Measurements from ENCODE around the gene AKAP9. TPM values are rescaled to one million over a fixed set of nuclear protein-coding genes. Genes with fewer than 3 reads are reported as not detected.

Gene AKAP9
- total and polyA plus RNA-seq, 9 of the 15 experiments (the other 6 are each of a cell fraction or from before 2014, with no cell fraction given), result 25.5 to 80.9 (median 46.3) TPM

DNA sequence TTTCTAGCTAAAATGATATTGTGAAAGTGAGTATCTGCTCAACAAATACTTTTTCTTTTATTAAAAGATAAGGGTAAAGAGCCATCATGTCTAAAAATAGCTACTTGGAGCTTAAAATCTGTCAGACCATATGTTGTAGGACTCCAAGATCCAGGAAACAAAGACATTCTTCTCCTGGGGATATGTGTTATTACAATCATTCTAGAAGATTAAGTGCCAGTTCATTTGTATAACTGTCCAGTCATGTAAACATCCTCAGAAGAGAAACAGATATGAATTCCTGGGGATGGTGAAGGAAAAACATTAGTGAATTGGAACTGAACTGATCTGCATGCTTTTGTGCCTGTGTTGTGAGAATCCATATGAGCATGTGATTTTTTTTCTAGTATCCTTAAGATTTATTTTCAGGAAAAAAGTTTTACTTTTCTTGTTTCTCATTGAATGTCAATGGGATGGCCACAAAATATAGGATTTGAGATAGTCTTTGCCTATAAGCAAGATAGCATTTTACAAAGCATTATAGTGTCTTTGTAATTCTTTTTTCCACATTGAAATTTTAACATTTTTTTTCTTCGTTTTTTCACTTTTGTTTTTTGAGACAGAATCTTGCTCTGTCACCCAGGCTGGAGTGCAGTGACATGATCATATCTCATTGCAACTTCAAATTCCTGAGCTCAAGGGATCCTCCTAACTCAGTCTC lies 45.7 kb upstream of the AKAP9 start (continued):
- TF ChIP-seq TAF1 (IDR thresholded peaks at IDR 0.05; ENCODE audit: control insufficient read depth, extremely low read depth, insufficient read depth, low read length, severe bottlenecking) (no peak), ZFP1 (CRISPR knock-in tag; IDR thresholded peaks at IDR 0.05) (no peak), MEIS2 (IDR thresholded peaks at IDR 0.05; ENCODE audit: partially characterized antibody) (peak; percentile 76), KLF10 (CRISPR knock-in tag; IDR thresholded peaks at IDR 0.05) (no peak), ZNF586 (CRISPR knock-in tag; conservative IDR thresholded peaks at IDR 0.05) (no peak), TCF3 (CRISPR knock-in tag; IDR thresholded peaks at IDR 0.05) (peak; percentile 51)
- TF ChIP-seq, protein P1, sequence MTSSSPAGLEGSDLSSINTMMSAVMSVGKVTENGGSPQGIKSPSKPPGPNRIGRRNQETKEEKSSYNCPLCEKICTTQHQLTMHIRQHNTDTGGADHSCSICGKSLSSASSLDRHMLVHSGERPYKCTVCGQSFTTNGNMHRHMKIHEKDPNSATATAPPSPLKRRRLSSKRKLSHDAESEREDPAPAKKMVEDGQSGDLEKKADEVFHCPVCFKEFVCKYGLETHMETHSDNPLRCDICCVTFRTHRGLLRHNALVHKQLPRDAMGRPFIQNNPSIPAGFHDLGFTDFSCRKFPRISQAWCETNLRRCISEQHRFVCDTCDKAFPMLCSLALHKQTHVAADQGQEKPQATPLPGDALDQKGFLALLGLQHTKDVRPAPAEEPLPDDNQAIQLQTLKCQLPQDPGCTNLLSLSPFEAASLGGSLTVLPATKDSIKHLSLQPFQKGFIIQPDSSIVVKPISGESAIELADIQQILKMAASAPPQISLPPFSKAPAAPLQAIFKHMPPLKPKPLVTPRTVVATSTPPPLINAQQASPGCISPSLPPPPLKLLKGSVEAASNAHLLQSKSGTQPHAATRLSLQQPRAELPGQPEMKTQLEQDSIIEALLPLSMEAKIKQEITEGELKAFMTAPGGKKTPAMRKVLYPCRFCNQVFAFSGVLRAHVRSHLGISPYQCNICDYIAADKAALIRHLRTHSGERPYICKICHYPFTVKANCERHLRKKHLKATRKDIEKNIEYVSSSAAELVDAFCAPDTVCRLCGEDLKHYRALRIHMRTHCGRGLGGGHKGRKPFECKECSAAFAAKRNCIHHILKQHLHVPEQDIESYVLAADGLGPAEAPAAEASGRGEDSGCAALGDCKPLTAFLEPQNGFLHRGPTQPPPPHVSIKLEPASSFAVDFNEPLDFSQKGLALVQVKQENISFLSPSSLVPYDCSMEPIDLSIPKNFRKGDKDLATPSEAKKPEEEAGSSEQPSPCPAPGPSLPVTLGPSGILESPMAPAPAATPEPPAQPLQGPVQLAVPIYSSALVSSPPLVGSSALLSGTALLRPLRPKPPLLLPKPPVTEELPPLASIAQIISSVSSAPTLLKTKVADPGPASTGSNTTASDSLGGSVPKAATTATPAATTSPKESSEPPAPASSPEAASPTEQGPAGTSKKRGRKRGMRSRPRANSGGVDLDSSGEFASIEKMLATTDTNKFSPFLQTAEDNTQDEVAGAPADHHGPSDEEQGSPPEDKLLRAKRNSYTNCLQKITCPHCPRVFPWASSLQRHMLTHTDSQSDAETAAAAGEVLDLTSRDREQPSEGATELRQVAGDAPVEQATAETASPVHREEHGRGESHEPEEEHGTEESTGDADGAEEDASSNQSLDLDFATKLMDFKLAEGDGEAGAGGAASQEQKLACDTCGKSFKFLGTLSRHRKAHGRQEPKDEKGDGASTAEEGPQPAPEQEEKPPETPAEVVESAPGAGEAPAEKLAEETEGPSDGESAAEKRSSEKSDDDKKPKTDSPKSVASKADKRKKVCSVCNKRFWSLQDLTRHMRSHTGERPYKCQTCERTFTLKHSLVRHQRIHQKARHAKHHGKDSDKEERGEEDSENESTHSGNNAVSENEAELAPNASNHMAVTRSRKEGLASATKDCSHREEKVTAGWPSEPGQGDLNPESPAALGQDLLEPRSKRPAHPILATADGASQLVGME (CRISPR knock-in tag; IDR thresholded peaks at IDR 0.05), result no peak
- TF ChIP-seq, protein P2, sequence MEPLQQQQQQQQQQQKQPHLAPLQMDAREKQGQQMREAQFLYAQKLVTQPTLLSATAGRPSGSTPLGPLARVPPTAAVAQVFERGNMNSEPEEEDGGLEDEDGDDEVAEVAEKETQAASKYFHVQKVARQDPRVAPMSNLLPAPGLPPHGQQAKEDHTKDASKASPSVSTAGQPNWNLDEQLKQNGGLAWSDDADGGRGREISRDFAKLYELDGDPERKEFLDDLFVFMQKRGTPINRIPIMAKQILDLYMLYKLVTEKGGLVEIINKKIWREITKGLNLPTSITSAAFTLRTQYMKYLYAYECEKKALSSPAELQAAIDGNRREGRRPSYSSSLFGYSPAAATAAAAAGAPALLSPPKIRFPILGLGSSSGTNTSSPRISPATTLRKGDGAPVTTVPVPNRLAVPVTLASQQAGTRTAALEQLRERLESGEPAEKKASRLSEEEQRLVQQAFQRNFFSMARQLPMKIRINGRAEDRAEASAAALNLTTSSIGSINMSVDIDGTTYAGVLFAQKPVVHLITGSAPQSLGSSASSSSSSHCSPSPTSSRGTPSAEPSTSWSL (CRISPR knock-in tag; IDR thresholded peaks at IDR 0.05; ENCODE audit: borderline replicate concordance), result no peak
- TF ChIP-seq, protein P3, sequence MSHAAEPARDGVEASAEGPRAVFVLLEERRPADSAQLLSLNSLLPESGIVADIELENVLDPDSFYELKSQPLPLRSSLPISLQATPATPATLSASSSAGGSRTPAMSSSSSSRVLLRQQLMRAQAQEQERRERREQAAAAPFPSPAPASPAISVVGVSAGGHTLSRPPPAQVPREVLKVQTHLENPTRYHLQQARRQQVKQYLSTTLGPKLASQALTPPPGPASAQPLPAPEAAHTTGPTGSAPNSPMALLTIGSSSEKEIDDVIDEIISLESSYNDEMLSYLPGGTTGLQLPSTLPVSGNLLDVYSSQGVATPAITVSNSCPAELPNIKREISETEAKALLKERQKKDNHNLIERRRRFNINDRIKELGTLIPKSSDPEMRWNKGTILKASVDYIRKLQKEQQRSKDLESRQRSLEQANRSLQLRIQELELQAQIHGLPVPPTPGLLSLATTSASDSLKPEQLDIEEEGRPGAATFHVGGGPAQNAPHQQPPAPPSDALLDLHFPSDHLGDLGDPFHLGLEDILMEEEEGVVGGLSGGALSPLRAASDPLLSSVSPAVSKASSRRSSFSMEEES (CRISPR knock-in tag; IDR thresholded peaks at IDR 0.05), result no peak
- TF ChIP-seq, protein P4, sequence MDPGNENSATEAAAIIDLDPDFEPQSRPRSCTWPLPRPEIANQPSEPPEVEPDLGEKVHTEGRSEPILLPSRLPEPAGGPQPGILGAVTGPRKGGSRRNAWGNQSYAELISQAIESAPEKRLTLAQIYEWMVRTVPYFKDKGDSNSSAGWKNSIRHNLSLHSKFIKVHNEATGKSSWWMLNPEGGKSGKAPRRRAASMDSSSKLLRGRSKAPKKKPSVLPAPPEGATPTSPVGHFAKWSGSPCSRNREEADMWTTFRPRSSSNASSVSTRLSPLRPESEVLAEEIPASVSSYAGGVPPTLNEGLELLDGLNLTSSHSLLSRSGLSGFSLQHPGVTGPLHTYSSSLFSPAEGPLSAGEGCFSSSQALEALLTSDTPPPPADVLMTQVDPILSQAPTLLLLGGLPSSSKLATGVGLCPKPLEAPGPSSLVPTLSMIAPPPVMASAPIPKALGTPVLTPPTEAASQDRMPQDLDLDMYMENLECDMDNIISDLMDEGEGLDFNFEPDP (CRISPR knock-in tag; IDR thresholded peaks at IDR 0.05), result no peak
- TF ChIP-seq, protein P5, sequence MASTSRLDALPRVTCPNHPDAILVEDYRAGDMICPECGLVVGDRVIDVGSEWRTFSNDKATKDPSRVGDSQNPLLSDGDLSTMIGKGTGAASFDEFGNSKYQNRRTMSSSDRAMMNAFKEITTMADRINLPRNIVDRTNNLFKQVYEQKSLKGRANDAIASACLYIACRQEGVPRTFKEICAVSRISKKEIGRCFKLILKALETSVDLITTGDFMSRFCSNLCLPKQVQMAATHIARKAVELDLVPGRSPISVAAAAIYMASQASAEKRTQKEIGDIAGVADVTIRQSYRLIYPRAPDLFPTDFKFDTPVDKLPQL (IDR thresholded peaks at IDR 0.05; ENCODE audit: extremely low read depth, insufficient read length), result no peak
